HepG2 (cell line): Measurements from ENCODE around the gene IL17C. TPM values are rescaled to one million over a fixed set of nuclear protein-coding genes. Genes with fewer than 3 reads are reported as not detected.

Experiments used
- HNRNPL ChIP-seq: fragments of 200-400 bp; formaldehyde crosslinking; IDR thresholded peaks from 2 replicates; pipeline ENCODE4 v1.6.1; 2017; ENCODE audit warnings: mild to moderate bottlenecking, low read depth, low read length
- KAT8 ChIP-seq: IDR thresholded peaks from 2 replicates; pipeline ENCODE4 v1.6.1; 2016; ENCODE audit warnings: missing genetic modification reagents, missing compliant biosample characterization
- LBX2 ChIP-seq: sonication (generic); formaldehyde crosslinking; IDR thresholded peaks from 2 replicates; pipeline ENCODE4 v1.5.0; 2020; ENCODE audit warnings: missing genetic modification reagents, mild to moderate bottlenecking, borderline replicate concordance
- MYNN ChIP-seq: sonication (generic); formaldehyde crosslinking; IDR thresholded peaks from 2 replicates; pipeline ENCODE4 v1.4.0; 2020; ENCODE audit warnings: mild to moderate bottlenecking, low read depth, missing genetic modification reagents
- NFE2L2 ChIP-seq: fragments of 150-350 bp; IDR thresholded peaks from 2 replicates; pipeline ENCODE4 v1.6.1; 2014; ENCODE audit warnings: low read length
- NFKB2 ChIP-seq: sonication (generic); formaldehyde crosslinking; IDR thresholded peaks from 2 replicates; pipeline ENCODE4 v1.4.0; 2020; ENCODE audit warnings: missing genetic modification reagents, borderline replicate concordance
- POLR2AphosphoS5 ChIP-seq: IDR thresholded peaks from 2 replicates; pipeline ENCODE4 v1.6.1; 2012; ENCODE audit warnings: low read depth, low read length
- ZFAT ChIP-seq: sonication (generic); formaldehyde crosslinking; conservative IDR thresholded peaks from 2 replicates; pipeline ENCODE4 v1.8.1; 2023; ENCODE audit warnings: missing genetic modification reagents, inconsistent platforms
- ZFP41 ChIP-seq: sonication (generic); formaldehyde crosslinking; IDR thresholded peaks from 2 replicates; pipeline ENCODE4 v1.4.0; 2020; ENCODE audit warnings: mild to moderate bottlenecking, missing genetic modification reagents, borderline replicate concordance
- ZNF281 ChIP-seq: sonication (generic); formaldehyde crosslinking; IDR thresholded peaks from 2 replicates; pipeline ENCODE4 v1.4.0; 2020; ENCODE audit warnings: missing genetic modification reagents, borderline replicate concordance
- ZNF326 ChIP-seq: sonication (generic); formaldehyde crosslinking; IDR thresholded peaks from 2 replicates; pipeline ENCODE4 v1.4.0; 2020; ENCODE audit warnings: missing genetic modification reagents, borderline replicate concordance
- ZNF343 ChIP-seq: sonication (generic); formaldehyde crosslinking; IDR thresholded peaks from 2 replicates; pipeline ENCODE4 v1.4.0; 2020; ENCODE audit warnings: mild to moderate bottlenecking, missing genetic modification reagents
- ZNF549 ChIP-seq: sonication (generic); formaldehyde crosslinking; IDR thresholded peaks from 2 replicates; pipeline ENCODE4 v1.5.0; 2020; ENCODE audit warnings: missing genetic modification reagents
- ZNF550 ChIP-seq: sonication (generic); formaldehyde crosslinking; IDR thresholded peaks from 2 replicates; pipeline ENCODE4 v1.4.0; 2020; ENCODE audit warnings: mild to moderate bottlenecking, missing genetic modification reagents, borderline replicate concordance
- ZNF670 ChIP-seq: sonication (generic); formaldehyde crosslinking; IDR thresholded peaks from 2 replicates; pipeline ENCODE4 v1.8.0; 2022; ENCODE audit warnings: mild to moderate bottlenecking, missing genetic modification reagents, borderline replicate concordance
- polyA plus RNA-seq, 8 experiments: library from polyadenylated mRNA; depleted of rRNA in 3 of 8; stranded (reverse) in 7 of 8; unstranded in 1 of 8; fragments of >200 nt; fragmentation: Illumina TruSeq in 4 of 8; extraction: Trizol in 4 of 8; gene quantifications; 2 replicates each; pipeline versions ENCODE4 v1.2.1 to v1.2.3, GENCODE V29; 2011 to 2016; ENCODE audit warnings: low read depth in 4 of 8, missing spikeins in 1 of 8, mixed read lengths in 1 of 8; ENCODE audit not compliant: insufficient read depth in 1 of 8
- total RNA-seq, 5 experiments: library from RNA; depleted of rRNA; stranded (reverse); fragments of >200 nt; fragmentation: Illumina TruSeq; extraction: Trizol; gene quantifications; 2 replicates each; pipeline ENCODE4 v1.2.3, GENCODE V29; 2016; ENCODE audit warnings: low read depth in 1 of 5
- TF ChIP-seq, protein P1 (sequence below): sonication (generic); formaldehyde crosslinking; IDR thresholded peaks from 2 replicates; pipeline ENCODE4 v1.8.1; 2023; ENCODE audit warnings: mild to moderate bottlenecking, inconsistent platforms, moderate library complexity, missing genetic modification reagents, borderline replicate concordance
- TF ChIP-seq, protein P2 (sequence below): sonication (generic); formaldehyde crosslinking; IDR thresholded peaks from 2 replicates; pipeline ENCODE4 v1.4.0; 2020; ENCODE audit warnings: mild to moderate bottlenecking, missing genetic modification reagents

IL17C gene
- total and polyA plus RNA-seq, 2 of the 13 experiments (the other 11 are each of a cell fraction or from before 2014, with no cell fraction given), result not detected

DNA sequence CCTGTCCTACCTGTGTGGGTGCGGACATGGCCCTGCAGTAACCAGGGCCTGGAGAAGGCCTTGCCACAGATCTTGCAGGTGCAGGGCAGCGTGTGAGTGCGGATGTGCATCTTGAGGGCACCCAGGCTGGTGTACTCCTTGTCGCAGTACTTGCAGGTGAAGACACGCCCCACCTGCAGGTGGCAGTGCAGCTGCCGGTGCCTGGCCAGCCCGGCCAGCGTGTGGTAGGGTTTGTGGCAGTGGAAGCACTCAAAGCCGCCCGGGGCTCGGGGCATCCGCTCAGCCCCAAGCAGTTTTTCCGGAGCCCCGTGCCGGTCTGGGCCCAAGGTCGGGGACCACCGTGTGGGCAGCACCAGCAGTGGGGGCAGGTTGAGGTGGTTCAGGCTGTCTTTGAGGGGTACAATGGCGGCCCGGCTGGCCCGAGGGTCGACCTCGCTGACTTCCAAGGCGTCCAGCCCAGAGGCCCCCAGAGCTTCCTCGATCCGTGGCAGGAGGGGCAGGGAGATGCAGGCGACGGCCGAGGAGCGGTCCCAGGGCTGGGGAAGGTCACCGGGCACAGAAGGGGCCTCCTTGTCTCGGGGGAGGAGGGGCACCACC lies 42.8 kb downstream of the IL17C start (continued):
- 0 out of 2 replicates have a peak, but pooled peaks have one; percentile 21 for TF ChIP-seq KAT8 (CRISPR knock-in tag)
- no peak for TF ChIP-seq ZNF281 (CRISPR knock-in tag)
- TF ChIP-seq MYNN (CRISPR knock-in tag), result no peak
- TF ChIP-seq ZFP41 (CRISPR knock-in tag), result no peak; the same call in 1 of the 2 replicates
- TF ChIP-seq, protein P1, sequence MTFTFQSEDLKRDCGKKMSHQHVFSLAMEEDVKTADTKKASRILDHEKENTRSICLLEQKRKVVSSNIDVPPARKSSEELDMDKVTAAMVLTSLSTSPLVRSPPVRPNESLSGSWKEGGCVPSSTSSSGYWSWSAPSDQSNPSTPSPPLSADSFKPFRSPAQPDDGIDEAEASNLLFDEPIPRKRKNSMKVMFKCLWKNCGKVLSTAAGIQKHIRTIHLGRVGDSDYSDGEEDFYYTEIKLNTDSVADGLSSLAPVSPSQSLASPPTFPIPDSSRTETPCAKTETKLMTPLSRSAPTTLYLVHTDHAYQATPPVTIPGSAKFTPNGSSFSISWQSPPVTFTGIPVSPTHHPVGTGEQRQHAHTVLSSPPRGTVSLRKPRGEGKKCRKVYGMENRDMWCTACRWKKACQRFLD (CRISPR knock-in tag), result no peak
- TF ChIP-seq NFE2L2, result no peak
- TF ChIP-seq ZNF549 (CRISPR knock-in tag), result no peak
- TF ChIP-seq, protein P2, sequence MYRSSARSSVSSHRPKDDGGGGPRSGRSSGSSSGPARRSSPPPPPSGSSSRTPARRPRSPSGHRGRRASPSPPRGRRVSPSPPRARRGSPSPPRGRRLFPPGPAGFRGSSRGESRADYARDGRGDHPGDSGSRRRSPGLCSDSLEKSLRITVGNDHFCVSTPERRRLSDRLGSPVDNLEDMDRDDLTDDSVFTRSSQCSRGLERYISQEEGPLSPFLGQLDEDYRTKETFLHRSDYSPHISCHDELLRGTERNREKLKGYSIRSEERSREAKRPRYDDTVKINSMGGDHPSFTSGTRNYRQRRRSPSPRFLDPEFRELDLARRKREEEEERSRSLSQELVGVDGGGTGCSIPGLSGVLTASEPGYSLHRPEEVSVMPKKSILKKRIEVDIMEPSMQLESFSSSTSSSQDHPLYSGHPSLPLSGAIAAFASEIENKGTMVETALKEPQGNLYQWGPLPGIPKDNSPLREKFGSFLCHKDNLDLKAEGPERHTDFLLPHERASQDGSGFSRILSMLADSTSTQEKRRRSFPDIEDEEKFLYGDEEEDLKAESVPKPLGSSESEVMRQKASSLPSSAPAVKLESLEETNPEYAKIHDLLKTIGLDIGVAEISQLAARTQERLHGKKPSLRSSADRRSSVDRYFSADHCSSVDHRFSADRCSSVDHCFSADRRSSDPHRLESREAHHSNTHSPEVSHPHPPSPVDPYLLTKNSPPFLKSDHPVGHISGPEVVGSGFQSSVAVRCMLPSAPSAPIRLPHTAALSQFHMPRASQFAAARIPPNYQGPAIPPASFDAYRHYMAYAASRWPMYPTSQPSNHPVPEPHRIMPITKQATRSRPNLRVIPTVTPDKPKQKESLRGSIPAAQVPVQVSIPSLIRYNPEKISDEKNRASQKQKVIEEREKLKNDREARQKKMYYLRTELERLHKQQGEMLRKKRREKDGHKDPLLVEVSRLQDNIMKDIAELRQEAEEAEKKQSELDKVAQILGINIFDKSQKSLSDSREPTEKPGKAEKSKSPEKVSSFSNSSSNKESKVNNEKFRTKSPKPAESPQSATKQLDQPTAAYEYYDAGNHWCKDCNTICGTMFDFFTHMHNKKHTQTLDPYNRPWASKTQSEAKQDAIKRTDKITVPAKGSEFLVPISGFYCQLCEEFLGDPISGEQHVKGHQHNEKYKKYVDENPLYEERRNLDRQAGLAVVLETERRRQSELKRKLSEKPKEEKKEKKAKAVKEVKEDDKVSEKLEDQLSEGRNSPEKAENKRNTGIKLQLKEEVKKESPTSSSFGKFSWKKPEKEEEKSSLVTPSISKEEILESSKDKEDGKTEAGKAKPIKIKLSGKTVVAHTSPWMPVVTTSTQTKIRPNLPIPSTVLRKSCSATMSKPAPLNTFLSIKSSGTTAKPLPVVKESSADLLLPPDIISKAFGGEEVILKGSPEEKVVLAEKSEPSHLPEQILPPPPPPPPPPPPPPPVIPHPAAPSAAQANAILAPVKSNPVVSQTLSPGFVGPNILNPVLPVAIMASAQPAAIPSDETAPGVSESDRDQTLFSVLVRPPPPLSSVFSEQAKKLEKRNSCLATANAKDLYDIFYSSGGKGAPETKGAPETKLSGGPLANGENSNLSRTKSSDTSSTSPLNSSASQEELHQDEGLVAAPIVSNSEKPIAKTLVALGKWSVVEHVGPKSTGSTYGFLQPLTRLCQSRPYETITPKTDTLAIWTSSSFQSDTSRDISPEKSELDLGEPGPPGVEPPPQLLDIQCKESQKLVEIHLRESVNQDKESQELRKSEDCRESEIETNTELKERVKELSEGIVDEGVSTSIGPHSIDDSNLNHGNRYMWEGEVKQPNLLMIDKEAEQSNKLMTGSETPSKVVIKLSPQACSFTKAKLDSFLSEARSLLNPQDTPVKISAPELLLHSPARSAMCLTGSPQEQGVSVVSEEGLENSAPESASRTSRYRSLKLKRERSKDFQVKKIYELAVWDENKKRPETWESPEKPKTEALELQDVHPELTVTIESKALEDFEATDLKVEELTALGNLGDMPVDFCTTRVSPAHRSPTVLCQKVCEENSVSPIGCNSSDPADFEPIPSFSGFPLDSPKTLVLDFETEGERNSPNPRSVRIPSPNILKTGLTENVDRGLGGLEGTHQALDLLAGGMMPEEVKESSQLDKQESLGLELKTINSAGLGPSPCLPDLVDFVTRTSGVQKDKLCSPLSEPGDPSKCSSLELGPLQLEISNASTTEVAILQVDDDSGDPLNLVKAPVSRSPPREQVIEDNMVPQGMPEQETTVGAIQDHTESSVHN, result no peak
- no peak for TF ChIP-seq NFKB2 (CRISPR knock-in tag)
- peak; percentile 78 for TF ChIP-seq HNRNPL
- no peak for TF ChIP-seq POLR2AphosphoS5
- peak; percentile 28; the same call in 1 of the 2 replicates for TF ChIP-seq ZNF550
- TF ChIP-seq ZNF326 (CRISPR knock-in tag), result peak; percentile 89; the same call in 1 of the 2 replicates
- TF ChIP-seq ZNF343 (CRISPR knock-in tag), result no peak
- no peak for TF ChIP-seq LBX2 (CRISPR knock-in tag)
- TF ChIP-seq ZNF670 (CRISPR knock-in tag), result no peak
- TF ChIP-seq ZFAT (CRISPR knock-in tag), result no peak
